ENCODE measurements around the gene MOK.

Gene MOK

GRCh38 chr14:102283631-102284129 lies 21.3 kb downstream of the MOK start:
- no peak for FAIRE-seq

- FAIRE-seq, result no peak
Measured at GRCh38 chr14:102282751-102283465, 22.1 kb downstream of the MOK start.

- FAIRE-seq, result no peak
Measured at GRCh38 chr14:102280376-102280962, 24.5 kb downstream of the MOK start.

- no peak for FAIRE-seq
Measured at GRCh38 chr14:102279688-102280348, 25.1 kb downstream of the MOK start.

- FAIRE-seq, result no peak
Measured at GRCh38 chr14:102279282-102279681, 25.7 kb downstream of the MOK start.

- no peak for FAIRE-seq
Measured at GRCh38 chr14:102278631-102278935, 26.4 kb downstream of the MOK start.

- FAIRE-seq, result no peak
Measured at GRCh38 chr14:102277874-102278630, 26.9 kb downstream of the MOK start.

- no peak for FAIRE-seq
Measured at GRCh38 chr14:102275866-102276265, 29.1 kb downstream of the MOK start.

GRCh38 chr14:102272392-102272791 lies 32.6 kb downstream of the MOK start:
- no peak for FAIRE-seq

GRCh38 chr14:102264775-102265174 lies 40.2 kb downstream of the MOK start:
- no peak for FAIRE-seq

GRCh38 chr14:102264355-102264754 lies 40.6 kb downstream of the MOK start:
- FAIRE-seq, result no peak

- no peak for FAIRE-seq
Measured at GRCh38 chr14:102262929-102263462, 42.0 kb downstream of the MOK start.

GRCh38 chr14:102258136-102258535 lies 46.8 kb downstream of the MOK start:
- no peak for FAIRE-seq

GRCh38 chr14:102256716-102257115 lies 48.2 kb downstream of the MOK start:
- no peak for FAIRE-seq

GRCh38 chr14:102255401-102256190 lies 49.4 kb downstream of the MOK start:
- FAIRE-seq, result no peak

- FAIRE-seq, result no peak
Measured at GRCh38 chr14:102252834-102253801, 51.8 kb downstream of the MOK start.

- FAIRE-seq, result no peak
Measured at GRCh38 chr14:102251161-102251560, 53.8 kb downstream of the MOK start.

GRCh38 chr14:102250636-102251035 lies 54.3 kb downstream of the MOK start:
- FAIRE-seq, result no peak

GRCh38 chr14:102249981-102250380 lies 55.0 kb downstream of the MOK start:
- FAIRE-seq, result no peak

- FAIRE-seq, result no peak
Measured at GRCh38 chr14:102249041-102249440, 55.9 kb downstream of the MOK start.

GRCh38 chr14:102248121-102248520 lies 56.8 kb downstream of the MOK start:
- no peak for FAIRE-seq

All from TTC549 (cell line).